MM.1S (cell line): ENCODE results near the gene CLASP1.
"Not testable (repeated sequence)": the region's sequence is repeated elsewhere in the genome, so short reads cannot be mapped to it uniquely, and the experiment has no call there.

Experiments
- DNase-seq: peaks from one replicate; pipeline ENCODE4 v3.0.0-alpha.2; 2015
- H2AFZ ChIP-seq: fragments of 300-600 bp; sonication (generic); 2 replicates; pipeline ENCODE4 v1.6.0; 2016; ENCODE audit warnings: antibody characterized with exemption, low read length
- H3F3A ChIP-seq: fragments of 300-600 bp; sonication (generic); 2 replicates; pipeline ENCODE4 v1.6.1; 2016; ENCODE audit warnings: mild to moderate bottlenecking, antibody characterized with exemption, low read length, moderate library complexity, mixed read lengths; ENCODE audit not compliant: insufficient read depth
- H3K27ac ChIP-seq: fragments of 300-600 bp; sonication (generic); 2 replicates; pipeline ENCODE4 v1.5.1; 2016; ENCODE audit warnings: mild to moderate bottlenecking, low read length
- H3K27me3 ChIP-seq: fragments of 300-600 bp; sonication (generic); replicated peaks from 2 replicates; pipeline ENCODE4 v1.6.0; 2016; ENCODE audit warnings: low read length; ENCODE audit not compliant: insufficient read depth
- H3K36me3 ChIP-seq: fragments of 300-600 bp; sonication (generic); replicated peaks from 2 replicates; pipeline ENCODE4 v1.6.1; 2016; ENCODE audit warnings: mild to moderate bottlenecking, low read length, mixed read lengths; ENCODE audit not compliant: insufficient read depth
- H3K4me1 ChIP-seq: fragments of 300-600 bp; sonication (generic); 2 replicates; pipeline ENCODE4 v1.6.1; 2016; ENCODE audit warnings: low read length, mixed read lengths
- H3K4me2 ChIP-seq: fragments of 300-600 bp; sonication (generic); 2 replicates; pipeline ENCODE4 v1.6.0; 2016; ENCODE audit warnings: low read depth, low read length
- H3K4me3 ChIP-seq: fragments of 300-600 bp; sonication (generic); 2 replicates; pipeline ENCODE4 v1.5.1; 2016; ENCODE audit warnings: low read length, mixed read lengths
- H3K79me2 ChIP-seq: fragments of 300-600 bp; sonication (generic); 2 replicates; pipeline ENCODE4 v1.6.1; 2016; ENCODE audit warnings: mixed run types, low read length, mixed read lengths
- H3K9ac ChIP-seq: fragments of 300-600 bp; sonication (generic); 2 replicates; pipeline ENCODE4 v1.6.1; 2016; ENCODE audit warnings: low read length, mixed read lengths
- H3K9me2 ChIP-seq: fragments of 300-600 bp; sonication (generic); replicated peaks from 2 replicates; pipeline ENCODE4 v1.6.1; 2016; ENCODE audit warnings: mild to moderate bottlenecking, low read length, mixed read lengths; ENCODE audit not compliant: insufficient read depth
- H3K9me3 ChIP-seq: fragments of 300-600 bp; sonication (generic); replicated peaks from 2 replicates; pipeline ENCODE4 v1.6.1; 2016; ENCODE audit warnings: mild to moderate bottlenecking, low read length, mixed read lengths; ENCODE audit not compliant: insufficient read depth
- H4K20me1 ChIP-seq: fragments of 300-600 bp; sonication (generic); 2 replicates; pipeline ENCODE4 v1.6.1; 2016; ENCODE audit warnings: mild to moderate bottlenecking, low read length, moderate library complexity, mixed read lengths; ENCODE audit not compliant: insufficient read depth
- EZH2 ChIP-seq: fragments of 300-600 bp; sonication (generic); optimal IDR thresholded peaks from 2 replicates; pipeline ENCODE3; 2017; ENCODE audit warnings: low read depth, mild to moderate bottlenecking, antibody characterized with exemption, low read length, mixed read lengths
- EZH2phosphoT487 ChIP-seq: fragments of 300-600 bp; sonication (generic); IDR thresholded peaks from 2 replicates; pipeline ENCODE4 v1.6.1; 2018; ENCODE audit warnings: antibody characterized with exemption, low read length
- TF ChIP-seq, protein P1 (sequence below): fragments of 300-600 bp; sonication (generic); IDR thresholded peaks from 2 replicates; pipeline ENCODE4 v1.5.1; 2016; ENCODE audit warnings: antibody characterized with exemption, low read length, mixed read lengths

The CLASP1 gene

GRCh38 chr2:121695171-121695451 lies 45.8 kb upstream of the CLASP1 start:
- H3K4me3 ChIP-seq: no peak overlapping the region
- no peak for DNase-seq
- no peak for TF ChIP-seq EZH2
- no peak for TF ChIP-seq EZH2phosphoT487
- TF ChIP-seq, protein P1, sequence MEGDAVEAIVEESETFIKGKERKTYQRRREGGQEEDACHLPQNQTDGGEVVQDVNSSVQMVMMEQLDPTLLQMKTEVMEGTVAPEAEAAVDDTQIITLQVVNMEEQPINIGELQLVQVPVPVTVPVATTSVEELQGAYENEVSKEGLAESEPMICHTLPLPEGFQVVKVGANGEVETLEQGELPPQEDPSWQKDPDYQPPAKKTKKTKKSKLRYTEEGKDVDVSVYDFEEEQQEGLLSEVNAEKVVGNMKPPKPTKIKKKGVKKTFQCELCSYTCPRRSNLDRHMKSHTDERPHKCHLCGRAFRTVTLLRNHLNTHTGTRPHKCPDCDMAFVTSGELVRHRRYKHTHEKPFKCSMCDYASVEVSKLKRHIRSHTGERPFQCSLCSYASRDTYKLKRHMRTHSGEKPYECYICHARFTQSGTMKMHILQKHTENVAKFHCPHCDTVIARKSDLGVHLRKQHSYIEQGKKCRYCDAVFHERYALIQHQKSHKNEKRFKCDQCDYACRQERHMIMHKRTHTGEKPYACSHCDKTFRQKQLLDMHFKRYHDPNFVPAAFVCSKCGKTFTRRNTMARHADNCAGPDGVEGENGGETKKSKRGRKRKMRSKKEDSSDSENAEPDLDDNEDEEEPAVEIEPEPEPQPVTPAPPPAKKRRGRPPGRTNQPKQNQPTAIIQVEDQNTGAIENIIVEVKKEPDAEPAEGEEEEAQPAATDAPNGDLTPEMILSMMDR: no peak
- no peaks in the 10 kb centered on the region for H3K79me2 ChIP-seq
- no peaks in the 10 kb centered on the region for H3K27me3 ChIP-seq
- no peaks in the 10 kb centered on the region for H3K9me3 ChIP-seq
- H4K20me1 ChIP-seq: no peaks in the 10 kb centered on the region
- H3K27ac ChIP-seq: no peak overlapping the region
- no peaks in the 10 kb centered on the region for H3K36me3 ChIP-seq
- no peaks in the 10 kb centered on the region for H3K9me2 ChIP-seq
- H2AFZ ChIP-seq: no peak overlapping the region
- H3F3A ChIP-seq: no peaks in the 10 kb centered on the region
- H3K9ac ChIP-seq: no peak overlapping the region
- H3K4me1 ChIP-seq: no peaks in the 10 kb centered on the region
- H3K4me2 ChIP-seq: no peak overlapping the region

GRCh38 chr2:121694398-121695170 lies 45.3 kb upstream of the CLASP1 start:
- Histone ChIP-seq H3K27me3 (no peaks in the 10 kb centered on the region), H2AFZ (no peak overlapping the region), H3K9ac (no peak overlapping the region), H3F3A (no peaks in the 10 kb centered on the region), H3K4me1 (no peaks in the 10 kb centered on the region), H3K36me3 (no peaks in the 10 kb centered on the region), H3K79me2 (no peaks in the 10 kb centered on the region), H3K9me3 (no peaks in the 10 kb centered on the region), H4K20me1 (no peaks in the 10 kb centered on the region), H3K9me2 (no peaks in the 10 kb centered on the region), H3K4me3 (no peak overlapping the region), H3K4me2 (no peak overlapping the region), H3K27ac (no peak overlapping the region)
- DNase-seq: no peak
- no peak for TF ChIP-seq EZH2

- not testable (repeated sequence) for DNase-seq, H2AFZ ChIP-seq, H4K20me1 ChIP-seq, H3F3A ChIP-seq, H3K79me2 ChIP-seq, H3K4me2 ChIP-seq, H3K9me3 ChIP-seq, H3K9ac ChIP-seq, H3K27ac ChIP-seq, H3K4me3 ChIP-seq, H3K36me3 ChIP-seq, H3K9me2 ChIP-seq, H3K27me3 ChIP-seq, H3K4me1 ChIP-seq
Measured at GRCh38 chr2:121690572-121690971, 41.3 kb upstream of the CLASP1 start.

DNA sequence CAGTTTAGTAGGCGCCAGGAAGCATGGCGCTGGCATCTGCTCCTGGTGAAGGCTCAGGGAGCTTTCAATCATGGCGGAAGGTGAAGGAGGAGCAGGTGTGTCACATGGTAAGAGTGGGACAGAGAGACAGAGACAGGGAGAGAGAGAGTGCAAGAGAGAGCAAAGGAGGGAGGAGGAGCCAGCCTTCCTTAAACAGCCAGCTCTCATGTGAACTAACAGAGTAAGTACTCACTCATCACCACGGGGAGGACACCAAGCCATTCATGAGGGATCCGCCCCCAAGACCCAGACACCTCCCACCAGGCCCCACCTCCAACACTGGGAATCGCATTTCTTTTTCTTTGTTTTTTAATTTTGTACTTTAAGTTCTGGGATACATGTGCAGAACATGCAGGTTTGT lies 40.8 kb upstream of the CLASP1 start:
- Histone ChIP-seq H3K9me2 (no peaks in the 10 kb centered on the region), H3F3A (no peaks in the 10 kb centered on the region), H3K27ac (no peak overlapping the region), H3K79me2 (no peaks in the 10 kb centered on the region), H4K20me1 (no peaks in the 10 kb centered on the region), H3K4me3 (no peak overlapping the region), H3K4me1 (no peaks in the 10 kb centered on the region), H3K36me3 (no peaks in the 10 kb centered on the region), H3K4me2 (no peak overlapping the region), H3K27me3 (no peaks in the 10 kb centered on the region), H3K9ac (no peak overlapping the region), H3K9me3 (no peaks in the 10 kb centered on the region), H2AFZ (no peak overlapping the region)
- no peak for TF ChIP-seq EZH2phosphoT487
- TF ChIP-seq, protein P1: no peak
- no peak for TF ChIP-seq EZH2
- no peak for DNase-seq
